Right lobe of liver (tissue), 6 donors: Measurements from ENCODE around the gene RPL22. TPM values are rescaled to one million over a fixed set of nuclear protein-coding genes. Genes with fewer than 3 reads are reported as not detected.
A peak's percentile ranks its signal among the peaks of the same experiment; 100 is the strongest.

Source experiments
- ATAC-seq, 4 donors: fragments of 200-7000 bp; cut with Tn5 transposase; one replicate each; pipeline ENCODE4 v1.9.1; 2020; ENCODE audit warnings: mild to moderate bottlenecking in 4 of 4, moderate library complexity in 4 of 4
- DNase-seq, 3 donors: peaks; one replicate each; pipeline ENCODE4 v3.0.0-alpha.2; 2020
- H3K27ac ChIP-seq, 3 donors: fragments of 200-600 bp; one replicate each; pipeline ENCODE4 v1.8.0; 2022
- H3K27me3 ChIP-seq, 2 donors: fragments of 200-600 bp; one replicate each; pipeline ENCODE4 v1.8.0; 2022
- H3K36me3 ChIP-seq, 4 donors: fragments of 200-600 bp; sonication (generic) in 1 of 4; one replicate each; pipeline versions ENCODE4 v1.5.1 to v1.8.0; 2017 to 2022; ENCODE audit warnings: control low read depth in 1 of 4
- H3K4me1 ChIP-seq, 4 donors: fragments of 200-600 bp; sonication (generic) in 1 of 4; one replicate each; pipeline versions ENCODE4 v1.5.1 to v1.8.0; 2017 to 2022; ENCODE audit warnings: control low read depth in 1 of 4
- H3K4me3 ChIP-seq, 3 donors: fragments of 200-600 bp; one replicate each; pipeline ENCODE4 v1.8.0; 2022
- H3K9me3 ChIP-seq, 4 donors: fragments of 200-600 bp; sonication (generic) in 1 of 4; one replicate each; pipeline versions ENCODE4 v1.5.1 to v1.8.0; 2017 to 2022; ENCODE audit warnings: control low read depth in 1 of 4
- POLR2A ChIP-seq: fragments of 450-650 bp; IDR thresholded peaks from one replicate; pipeline ENCODE4 v1.6.1; 2017; ENCODE audit warnings: antibody characterized with exemption, mild to moderate bottlenecking
- WGBS: methylation state at CpG from one replicate; pipeline ENCODE4 v1.1.6; 2018; ENCODE audit warnings: low coverage, low lambda C conversion rate; ENCODE audit not compliant: insufficient coverage; ENCODE audit errors: missing lambda C conversion rate; 5-methylcytosine and 5-hydroxymethylcytosine counted together
- intact Hi-C, 2 donors: fragments of 100-400 bp; cut with DNase I; formaldehyde crosslinking; loops; one replicate each; pipeline versions ENCODE4 v1.11.2 to v1.14.1; 2022
- total RNA-seq, 6 experiments: library from RNA; depleted of rRNA in 2 of 6; stranded (reverse); fragments of >200 nt in 2 of 6; fragmentation: NEBNext Ultra II Directional in 3 of 6; extraction: Animal tissue kit (Norgen Biotek cat#: 25700) in 3 of 6; gene quantifications; one replicate each; pipeline versions ENCODE4 v1.1.0 to v1.2.4, GENCODE V29; 2016 to 2023
- TF ChIP-seq, protein P1 (sequence below), 4 donors: fragments of 200-600 bp in 3 of 4; fragments of 450-650 bp in 1 of 4; IDR thresholded peaks; one replicate each; pipeline versions ENCODE4 v1.5.1 to v1.8.0; 2016 to 2022; ENCODE audit warnings: antibody characterized with exemption in 4 of 4, mild to moderate bottlenecking in 2 of 4
- donor health status: DM: no; HTN: yes; CAD: no.
- donor health status: DM: no; HTN: no; CAD: no.
- donor health status: DM: no; HTN: no; CAD: no.
- donor health status: DM: no; HTN: yes; CAD: no.
- donor health status: DM: no; HTN: yes; CAD: no.

The RPL22 gene
- total RNA-seq, 6 experiments from 2014 or later: 45.4 to 156 (median 134) TPM

GRCh38 chr1:6136516-6137220 is 62.7 kb downstream of the RPL22 start:
- TF ChIP-seq, protein P1, sequence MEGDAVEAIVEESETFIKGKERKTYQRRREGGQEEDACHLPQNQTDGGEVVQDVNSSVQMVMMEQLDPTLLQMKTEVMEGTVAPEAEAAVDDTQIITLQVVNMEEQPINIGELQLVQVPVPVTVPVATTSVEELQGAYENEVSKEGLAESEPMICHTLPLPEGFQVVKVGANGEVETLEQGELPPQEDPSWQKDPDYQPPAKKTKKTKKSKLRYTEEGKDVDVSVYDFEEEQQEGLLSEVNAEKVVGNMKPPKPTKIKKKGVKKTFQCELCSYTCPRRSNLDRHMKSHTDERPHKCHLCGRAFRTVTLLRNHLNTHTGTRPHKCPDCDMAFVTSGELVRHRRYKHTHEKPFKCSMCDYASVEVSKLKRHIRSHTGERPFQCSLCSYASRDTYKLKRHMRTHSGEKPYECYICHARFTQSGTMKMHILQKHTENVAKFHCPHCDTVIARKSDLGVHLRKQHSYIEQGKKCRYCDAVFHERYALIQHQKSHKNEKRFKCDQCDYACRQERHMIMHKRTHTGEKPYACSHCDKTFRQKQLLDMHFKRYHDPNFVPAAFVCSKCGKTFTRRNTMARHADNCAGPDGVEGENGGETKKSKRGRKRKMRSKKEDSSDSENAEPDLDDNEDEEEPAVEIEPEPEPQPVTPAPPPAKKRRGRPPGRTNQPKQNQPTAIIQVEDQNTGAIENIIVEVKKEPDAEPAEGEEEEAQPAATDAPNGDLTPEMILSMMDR (IDR thresholded peaks at IDR 0.05): no peak
- TF ChIP-seq POLR2A: no peak
- DNase-seq: peak in 1 of 3 donors; percentile 31

More at GRCh38 chr1:6136516-6137220, 62.7 kb downstream of the RPL22 start:
- Histone ChIP-seq H3K9me3 (no peaks in the 10 kb centered on the region), H3K27me3 (no peaks in the 10 kb centered on the region), H3K36me3 (no peaks in the 10 kb centered on the region), H3K4me3 (no peak overlapping the region), H3K27ac (no peak overlapping the region), H3K4me1 (no peaks in the 10 kb centered on the region)
- WGBS: 67% methylated on average over 9 of the region's 16 CpGs
- ATAC-seq: no peak
- intact Hi-C loops: no loop called here

Other genes starting within 250 kb of the RPL22 start
- 1 to 10 TPM; 1.5 to 6.0 (median 2.0) TPM for gene NPHP4, start 207.2 kb downstream of the RPL22 start, total RNA-seq
- 10 to 100 TPM in 2 of 6 experiments, 1 to 10 TPM in 4; 4.4 to 14.8 (median 6.9) TPM for gene KCNAB2, start 153.7 kb downstream of the RPL22 start, total RNA-seq
- gene CHD5, start 19.3 kb downstream of the RPL22 start, total RNA-seq: not detected
- gene RNF207, start 6.5 kb upstream of the RPL22 start, total RNA-seq: 10 to 100 TPM in 5 of 6 experiments, 1 to 10 TPM in 1; 8.4 to 20.5 (median 14.4) TPM
- 10 to 100 TPM; 15.9 to 28.5 (median 20.4) TPM for gene ICMT, start 36.4 kb upstream of the RPL22 start, total RNA-seq
- gene HES3, start 44.6 kb upstream of the RPL22 start, total RNA-seq: not detected
- 10 to 100 TPM in 1 of 6 experiments, 1 to 10 TPM in 5; 1.5 to 34.6 (median 6.6) TPM for gene GPR153, start 61.5 kb upstream of the RPL22 start, total RNA-seq
- 10 to 100 TPM; 10.8 to 19.7 (median 14.1) TPM for gene ACOT7, start 194.2 kb upstream of the RPL22 start, total RNA-seq
- gene HES2, start 220.3 kb upstream of the RPL22 start, total RNA-seq: 1 to 10 TPM in 1 of 6 experiments, under 1 TPM in 2, not detected in 3; 0.27 to 1.2 (median 0.68) TPM
- gene ESPN, start 225.2 kb upstream of the RPL22 start, total RNA-seq: 100 to 1,000 TPM in 4 of 6 experiments, 10 to 100 TPM in 2; 81.6 to 149 (median 120) TPM